Measurements from ENCODE around the gene EPHA10. TPM values are rescaled to one million over a fixed set of nuclear protein-coding genes. Genes with fewer than 3 reads are reported as not detected.

Gene EPHA10
- total RNA-seq, 4 donors from 2014 or later, result not detected

DNA sequence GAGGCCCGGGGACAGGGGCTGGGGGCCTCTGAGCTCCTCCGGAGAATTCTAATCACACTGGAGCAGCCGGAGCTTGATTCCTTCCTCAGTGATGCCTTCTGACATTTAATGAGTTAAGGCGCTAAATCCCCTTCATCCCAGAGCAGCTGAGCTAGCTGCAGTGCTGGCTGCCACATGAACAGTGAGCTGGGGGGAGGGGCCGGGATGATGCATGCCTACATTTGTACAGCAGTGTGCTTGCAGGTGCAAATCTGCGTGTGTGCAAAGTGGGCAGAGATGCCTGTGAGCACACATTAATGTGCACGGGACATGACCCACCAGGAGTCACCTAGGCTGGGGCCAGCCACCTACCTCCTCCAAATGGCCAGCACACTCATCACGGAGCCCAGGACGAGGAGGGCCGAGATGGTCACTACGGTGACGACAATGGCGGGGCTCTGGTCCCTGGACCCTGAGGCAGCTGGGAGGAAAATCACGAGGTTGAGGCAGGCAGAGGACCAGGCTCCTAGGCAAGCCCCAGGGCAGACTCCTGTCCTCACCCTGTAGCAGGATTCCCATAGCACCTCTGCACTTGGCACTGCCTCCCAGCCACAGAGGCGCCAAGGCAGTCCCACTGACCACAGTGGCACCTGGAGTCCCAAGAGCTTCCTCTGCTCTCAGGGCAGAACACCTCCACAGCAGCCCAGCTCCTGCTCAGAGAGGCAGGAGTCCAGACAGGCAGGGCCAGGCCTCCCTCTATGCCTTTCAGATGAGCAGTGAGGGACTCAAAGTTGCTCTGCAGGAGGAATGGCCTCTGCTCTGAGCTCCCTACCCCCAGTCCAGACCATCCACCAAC is 38.0 kb downstream of the EPHA10 start:
- TF ChIP-seq, protein P1, sequence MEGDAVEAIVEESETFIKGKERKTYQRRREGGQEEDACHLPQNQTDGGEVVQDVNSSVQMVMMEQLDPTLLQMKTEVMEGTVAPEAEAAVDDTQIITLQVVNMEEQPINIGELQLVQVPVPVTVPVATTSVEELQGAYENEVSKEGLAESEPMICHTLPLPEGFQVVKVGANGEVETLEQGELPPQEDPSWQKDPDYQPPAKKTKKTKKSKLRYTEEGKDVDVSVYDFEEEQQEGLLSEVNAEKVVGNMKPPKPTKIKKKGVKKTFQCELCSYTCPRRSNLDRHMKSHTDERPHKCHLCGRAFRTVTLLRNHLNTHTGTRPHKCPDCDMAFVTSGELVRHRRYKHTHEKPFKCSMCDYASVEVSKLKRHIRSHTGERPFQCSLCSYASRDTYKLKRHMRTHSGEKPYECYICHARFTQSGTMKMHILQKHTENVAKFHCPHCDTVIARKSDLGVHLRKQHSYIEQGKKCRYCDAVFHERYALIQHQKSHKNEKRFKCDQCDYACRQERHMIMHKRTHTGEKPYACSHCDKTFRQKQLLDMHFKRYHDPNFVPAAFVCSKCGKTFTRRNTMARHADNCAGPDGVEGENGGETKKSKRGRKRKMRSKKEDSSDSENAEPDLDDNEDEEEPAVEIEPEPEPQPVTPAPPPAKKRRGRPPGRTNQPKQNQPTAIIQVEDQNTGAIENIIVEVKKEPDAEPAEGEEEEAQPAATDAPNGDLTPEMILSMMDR (IDR thresholded peaks at IDR 0.05; ENCODE audit: low read depth), result no peak

DNA sequence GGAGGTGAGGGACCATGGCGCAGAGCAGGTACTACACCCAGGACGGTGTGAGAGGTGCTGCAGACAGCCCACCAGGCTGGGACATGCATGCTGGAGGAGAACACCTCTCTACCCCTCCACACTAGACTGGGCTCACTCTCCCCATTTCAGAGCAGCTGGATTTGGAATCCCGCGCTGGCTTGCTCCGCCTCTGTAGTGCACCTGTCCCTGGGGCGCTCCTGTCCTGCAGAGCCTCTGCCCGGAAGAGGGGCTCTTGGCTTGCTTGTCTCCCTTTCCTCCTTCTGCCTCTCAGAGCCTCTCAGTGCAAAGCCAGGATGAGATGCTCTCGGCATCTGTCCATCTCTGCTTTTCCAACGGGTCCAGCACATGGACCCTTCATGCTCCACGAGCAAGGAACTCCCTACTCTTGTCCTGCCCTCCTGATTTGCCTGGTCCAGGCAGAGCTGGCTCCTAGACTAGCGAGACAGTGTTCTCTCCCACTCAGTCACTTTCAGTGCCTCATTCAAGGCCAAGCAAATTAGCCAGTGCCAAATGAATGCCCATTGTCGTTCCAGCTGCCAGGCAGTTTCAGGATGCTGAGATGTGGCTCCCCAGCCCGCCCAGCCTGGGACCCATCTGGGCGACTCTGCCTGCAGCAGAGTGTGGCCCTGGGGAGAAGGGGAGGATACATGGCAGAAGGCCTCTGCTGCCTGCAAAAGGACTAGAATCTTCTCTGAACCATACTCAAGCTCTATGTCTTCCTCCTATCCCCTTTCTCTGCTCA is 38.9 kb downstream of the EPHA10 start:
- TF ChIP-seq, protein P1 (IDR thresholded peaks at IDR 0.05; ENCODE audit: low read depth), result no peak

DNA sequence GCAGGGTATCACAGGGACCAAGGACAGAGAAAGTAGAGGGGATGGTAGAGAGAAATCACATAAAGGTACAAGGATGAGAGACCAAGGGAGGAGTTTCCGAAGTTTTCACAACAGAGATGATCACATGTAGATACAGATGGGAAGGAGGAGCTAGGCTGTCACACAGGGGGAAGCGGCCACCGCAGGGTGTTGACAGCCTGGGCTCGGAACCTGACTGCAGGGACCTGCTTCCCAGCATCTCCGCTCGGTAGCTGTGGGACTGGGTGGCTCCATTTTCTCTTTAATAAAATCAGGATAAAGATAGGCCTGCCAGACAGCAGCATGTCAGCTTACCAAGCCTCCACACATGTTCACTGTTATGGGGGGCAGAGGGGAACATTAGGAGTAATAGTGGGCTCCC is 40.3 kb downstream of the EPHA10 start:
- TF ChIP-seq, protein P1 (IDR thresholded peaks at IDR 0.05; ENCODE audit: low read depth), result no peak

DNA sequence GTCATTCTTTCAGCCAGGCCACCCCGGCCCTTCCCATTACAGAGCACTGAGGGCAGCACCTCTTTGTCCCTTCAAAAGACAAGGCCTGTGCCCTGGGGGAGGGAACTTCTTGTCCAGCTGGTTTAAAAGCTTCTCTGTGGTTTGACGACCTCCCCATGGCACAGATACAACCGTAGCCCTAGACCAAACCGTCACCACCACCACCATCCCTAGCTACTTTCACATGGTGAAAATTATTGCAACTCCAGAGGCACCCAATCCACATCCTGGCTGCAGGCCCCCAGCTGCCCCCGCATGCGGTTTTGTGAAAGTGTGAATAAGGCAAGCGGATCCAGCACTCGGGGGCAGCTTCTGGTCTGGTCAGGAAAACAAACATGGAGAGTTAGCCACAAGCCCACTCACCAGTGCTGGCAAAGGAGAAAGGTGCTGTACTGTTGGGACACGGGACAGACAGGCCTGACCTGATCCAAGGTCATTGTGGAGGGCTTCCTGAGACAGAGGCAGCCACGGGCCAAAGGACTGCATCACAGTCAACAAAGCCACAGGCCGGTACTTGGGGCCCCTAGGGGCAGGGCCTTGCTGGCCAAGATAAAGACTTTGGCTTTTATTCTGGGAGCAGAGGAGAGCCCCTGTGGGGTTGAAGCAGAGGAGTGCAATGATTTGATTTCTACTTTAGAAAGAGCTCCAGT is 41.4 kb downstream of the EPHA10 start:
- TF ChIP-seq, protein P1 (IDR thresholded peaks at IDR 0.05; ENCODE audit: low read depth), result no peak

DNA sequence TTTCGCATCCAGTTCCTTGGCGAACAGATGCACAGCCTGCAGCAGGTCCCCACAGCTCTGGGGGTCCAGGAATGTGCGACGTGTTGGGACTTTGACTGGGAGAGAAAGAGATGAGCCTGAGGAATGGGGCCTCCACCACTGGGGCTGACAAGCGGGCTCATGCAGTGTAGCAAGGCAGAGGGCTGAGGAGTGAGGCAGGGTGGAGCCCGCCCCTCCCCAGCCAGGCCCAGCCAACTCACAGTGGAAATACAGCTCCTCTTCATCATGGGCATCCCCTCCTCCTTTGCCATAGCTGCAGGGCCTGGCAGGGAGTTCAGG is 41.9 kb downstream of the EPHA10 start:
- TF ChIP-seq, protein P1 (IDR thresholded peaks at IDR 0.05; ENCODE audit: low read depth), result no peak

DNA sequence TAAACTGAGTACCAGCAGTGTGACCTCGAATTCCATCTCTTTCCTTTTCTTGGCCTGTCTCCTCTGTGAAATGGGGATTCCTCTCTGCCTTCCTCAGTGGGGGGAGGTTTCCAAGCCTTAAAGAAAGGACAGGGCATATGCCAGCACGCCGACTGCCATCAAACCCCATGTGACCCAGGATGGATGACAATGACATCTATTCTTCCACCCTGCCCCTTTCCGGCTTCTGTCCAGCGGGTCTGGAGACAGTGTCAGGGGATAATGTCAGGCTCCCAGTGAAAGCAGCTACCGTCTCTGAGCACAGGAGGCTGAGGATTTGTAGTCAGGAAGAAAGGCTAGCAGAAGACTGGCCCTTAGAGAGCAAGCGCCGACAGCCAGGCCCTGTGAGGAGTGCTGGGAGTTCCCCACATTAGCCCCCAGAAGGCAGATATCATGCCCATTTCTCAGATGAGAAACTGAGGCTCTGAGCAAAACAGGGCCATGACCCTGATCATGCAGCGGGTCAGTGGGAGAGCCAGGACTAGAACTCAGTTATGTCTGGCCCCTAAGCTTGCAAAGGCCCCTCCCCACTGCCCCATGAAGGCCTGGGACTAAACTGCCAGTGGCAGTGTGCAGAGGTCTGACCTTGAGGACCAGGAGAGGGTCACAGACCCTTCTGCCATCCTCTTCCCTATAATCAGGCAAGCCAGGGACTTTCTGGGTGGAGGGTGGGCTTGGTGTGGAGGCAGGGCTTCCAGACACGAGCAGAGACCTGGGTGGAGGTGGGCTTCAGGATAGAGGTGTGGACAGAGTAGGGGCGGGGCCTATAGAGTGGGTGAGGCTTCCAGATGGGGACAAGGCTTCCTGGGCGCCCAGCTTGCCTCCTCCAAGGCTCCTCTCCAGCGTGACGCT is 42.5 kb downstream of the EPHA10 start:
- TF ChIP-seq, protein P1 (IDR thresholded peaks at IDR 0.05; ENCODE audit: low read depth), result no peak

All from subcutaneous adipose tissue (tissue), 4 donors.